ENCODE data around the gene MYO1E. TPM values are rescaled to one million over a fixed set of nuclear protein-coding genes. Genes with fewer than 3 reads are reported as not detected.
"Not testable (repeated sequence)": the region's sequence is repeated elsewhere in the genome, so short reads cannot be mapped to it uniquely, and the experiment has no call there.

MYO1E gene
- total RNA-seq, 5 donors from 2014 or later (not counting 1 experiment from before 2014, with no cell fraction given): 1.3 to 11.7 (median 4.3) TPM

DNA sequence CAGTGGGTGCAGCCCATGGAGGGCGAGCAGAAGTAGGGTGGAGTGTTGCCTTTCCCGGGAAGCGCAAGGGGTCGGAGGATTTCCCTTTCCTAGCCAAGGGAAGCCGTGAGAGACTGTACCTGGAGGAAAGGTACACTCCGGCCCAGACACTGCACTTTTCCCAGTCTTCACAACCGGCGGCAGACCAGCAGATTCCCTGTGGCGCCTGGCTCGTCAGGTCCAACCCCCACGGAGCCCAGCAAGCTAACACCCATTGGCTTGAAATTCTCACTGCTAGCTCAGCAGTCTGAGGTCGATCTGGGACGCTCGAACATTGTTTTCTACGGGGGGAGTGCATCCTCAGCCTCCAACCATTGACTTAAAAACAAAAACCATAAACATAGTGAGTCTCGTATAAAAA lies 241.2 kb downstream of the MYO1E start:
- Mint-ChIP-seq H3K9me3 (peaks cover 4 to 10% (median 7%) of the 10 kb centered on the region in 3 donors), H3K4me1 (no peaks in the 10 kb centered on the region), H3K27me3 (no peaks in the 10 kb centered on the region), H3K27ac (no peak overlapping the region), H3K36me3 (peaks cover 8% of the 10 kb centered on the region), H3K4me3 (no peak overlapping the region)
- POLR2A ChIA-PET: interaction anchor here in 1 of 2 donors (0.7 kb wide), 1 partner anchor 425 kb away, joined by 3 read pairs; no protein-coding TSS in a partner anchor
- Histone ChIP-seq H3K4me3 (ENCODE audit: control insufficient read depth in 1 of 2, extremely low read depth in 1 of 2, low read length in 1 of 2) (no peak overlapping the region), H3K27me3 (replicated peaks in 1 of 2; ENCODE audit: control insufficient read depth in 2 of 2, extremely low read depth in 1 of 2, insufficient read depth in 2 of 2, low read length in 1 of 2) (no peaks in the 10 kb centered on the region), H3K27ac (ENCODE audit: low read length) (no peak overlapping the region), H3K4me1 (ENCODE audit: control insufficient read depth in 1 of 2, extremely low read depth in 1 of 2, insufficient read depth in 2 of 2, low read length in 2 of 2) (no peaks in the 10 kb centered on the region), H3K9me3 (no peaks in the 10 kb centered on the region), H3K36me3 (ENCODE audit: control insufficient read depth in 2 of 2, extremely low read depth in 1 of 2, insufficient read depth in 1 of 2, low read length in 1 of 2) (no peaks in the 10 kb centered on the region)
- CTCF ChIA-PET: no interaction called here
- ATAC-seq (replicated peaks in 1 of 4) (no peak), DNase-seq (no peak)
- 100% methylated on average over 5 of the region's 16 CpGs for WGBS (ENCODE audit: insufficient coverage)

DNA sequence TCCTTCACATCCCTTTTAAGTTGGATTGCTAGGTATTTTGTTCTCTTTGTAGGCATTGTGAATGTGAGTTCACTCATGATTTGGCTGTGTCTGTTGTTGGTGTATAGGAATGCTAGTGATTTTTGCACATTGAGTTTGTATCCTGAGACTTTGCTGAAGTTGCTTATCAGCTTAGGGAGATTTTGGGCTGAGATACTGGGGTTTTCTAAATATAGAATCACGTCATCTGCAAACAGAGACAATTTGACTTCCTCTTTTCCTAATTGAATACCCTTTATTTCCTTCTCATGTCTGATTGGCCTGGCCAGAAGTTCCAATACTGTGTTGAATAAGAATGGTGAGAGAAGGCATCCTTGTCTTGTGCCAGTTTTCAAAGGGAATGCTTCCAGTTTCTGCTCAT lies 245.4 kb downstream of the MYO1E start:
- H3K4me1 ChIP-seq (ENCODE audit: control insufficient read depth in 1 of 2, extremely low read depth in 1 of 2, insufficient read depth in 2 of 2, low read length in 2 of 2); H3K4me3 ChIP-seq (ENCODE audit: control insufficient read depth in 1 of 2, extremely low read depth in 1 of 2, low read length in 1 of 2); H3K4me3 Mint-ChIP-seq; H3K36me3 ChIP-seq (ENCODE audit: control insufficient read depth in 2 of 2, extremely low read depth in 1 of 2, insufficient read depth in 1 of 2, low read length in 1 of 2); CTCF ChIA-PET; ATAC-seq (replicated peaks in 1 of 4); H3K4me1 Mint-ChIP-seq; H3K27me3 Mint-ChIP-seq; DNase-seq; H3K27ac Mint-ChIP-seq; H3K27me3 ChIP-seq (replicated peaks in 1 of 2; ENCODE audit: control insufficient read depth in 2 of 2, extremely low read depth in 1 of 2, insufficient read depth in 2 of 2, low read length in 1 of 2); H3K9me3 ChIP-seq; H3K36me3 Mint-ChIP-seq; POLR2A ChIA-PET; H3K27ac ChIP-seq (ENCODE audit: low read length): not testable (repeated sequence)
- H3K9me3 Mint-ChIP-seq: peaks cover 4 to 10% (median 7%) of the 10 kb centered on the region in 3 donors
- no CpG with 5 or more reads among the region's 1 CpG for WGBS (ENCODE audit: insufficient coverage)

DNA sequence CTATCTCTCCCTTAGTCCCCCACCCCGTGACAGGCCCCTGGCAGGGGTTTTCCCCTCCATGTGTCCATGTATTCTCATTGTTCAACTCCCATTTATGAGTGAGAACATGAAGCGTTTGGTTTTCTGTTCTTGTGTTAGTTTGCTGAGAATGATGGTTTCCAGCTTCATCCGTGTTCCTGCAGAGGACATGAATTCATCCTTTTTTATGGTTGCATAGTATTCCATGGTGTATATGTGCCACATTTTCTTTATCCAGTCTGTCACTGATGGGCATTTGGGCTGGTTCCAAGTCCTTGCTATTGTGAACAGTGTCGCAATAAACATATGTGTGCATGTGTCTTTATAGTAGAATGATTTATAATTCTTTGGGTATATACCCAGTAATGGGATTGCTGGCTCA lies 247.0 kb downstream of the MYO1E start:
- H3K27me3 ChIP-seq (replicated peaks in 1 of 2; ENCODE audit: control insufficient read depth in 2 of 2, extremely low read depth in 1 of 2, insufficient read depth in 2 of 2, low read length in 1 of 2); DNase-seq; H3K4me1 Mint-ChIP-seq; POLR2A ChIA-PET; H3K4me3 Mint-ChIP-seq; H3K27ac ChIP-seq (ENCODE audit: low read length); CTCF ChIA-PET; H3K36me3 ChIP-seq (ENCODE audit: control insufficient read depth in 2 of 2, extremely low read depth in 1 of 2, insufficient read depth in 1 of 2, low read length in 1 of 2); H3K27ac Mint-ChIP-seq; H3K4me1 ChIP-seq (ENCODE audit: control insufficient read depth in 1 of 2, extremely low read depth in 1 of 2, insufficient read depth in 2 of 2, low read length in 2 of 2); H3K36me3 Mint-ChIP-seq; H3K27me3 Mint-ChIP-seq; H3K9me3 ChIP-seq; ATAC-seq (replicated peaks in 1 of 4); H3K4me3 ChIP-seq (ENCODE audit: control insufficient read depth in 1 of 2, extremely low read depth in 1 of 2, low read length in 1 of 2): not testable (repeated sequence)
- peaks cover 4 to 10% (median 7%) of the 10 kb centered on the region in 3 donors for H3K9me3 Mint-ChIP-seq
- WGBS (ENCODE audit: insufficient coverage): no CpG with 5 or more reads among the region's 4 CpGs

DNA sequence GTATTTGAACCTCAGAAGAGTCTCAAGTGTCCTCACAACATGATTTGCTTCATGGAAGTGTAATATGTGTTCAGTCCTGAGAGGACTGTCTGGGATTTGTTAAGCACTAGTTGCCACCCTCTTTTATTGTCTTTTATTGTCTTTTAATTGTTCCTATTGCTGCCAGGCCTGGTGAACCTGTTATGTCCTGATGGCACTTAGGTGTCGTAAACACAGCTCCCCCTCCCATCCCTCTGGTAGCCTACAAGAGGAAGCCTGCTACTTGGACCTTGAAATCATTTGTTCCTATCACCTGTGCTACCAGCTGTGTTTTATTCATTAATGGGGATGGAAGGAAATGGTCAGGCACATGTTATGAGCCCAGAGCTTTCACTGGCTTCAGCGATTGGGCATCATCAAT lies 248.4 kb downstream of the MYO1E start:
- no peak for ATAC-seq (replicated peaks in 1 of 4)

DNA sequence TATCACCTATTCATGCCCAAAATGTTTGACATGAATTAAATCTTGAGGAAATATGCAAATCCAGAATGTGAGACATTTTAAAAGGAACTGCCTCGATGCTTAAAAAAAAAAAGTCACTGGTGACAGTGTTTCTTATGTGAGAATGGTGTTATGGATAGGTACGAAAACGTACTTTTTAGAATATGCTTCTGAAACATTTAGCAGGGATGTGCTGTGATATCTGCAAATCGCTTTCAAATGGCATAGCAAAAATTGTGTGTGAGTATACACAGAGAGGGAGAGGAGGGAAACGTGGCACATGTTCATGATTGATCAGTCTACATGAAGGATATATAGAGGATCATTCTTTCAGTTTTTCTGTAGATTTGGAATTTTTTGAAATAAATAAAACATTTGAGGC lies 251.7 kb downstream of the MYO1E start:
- 96% methylated on average over 5 of the region's 5 CpGs for WGBS (ENCODE audit: insufficient coverage)
- H3K27me3 ChIP-seq (replicated peaks in 1 of 2; ENCODE audit: control insufficient read depth in 2 of 2, extremely low read depth in 1 of 2, insufficient read depth in 2 of 2, low read length in 1 of 2): no peaks in the 10 kb centered on the region
- no peak overlapping the region for H3K4me3 ChIP-seq (ENCODE audit: control insufficient read depth in 1 of 2, extremely low read depth in 1 of 2, low read length in 1 of 2)
- ATAC-seq (replicated peaks in 1 of 4) (no peak), DNase-seq (no peak)
- Mint-ChIP-seq H3K9me3 (no peaks in the 10 kb centered on the region), H3K27me3 (no peaks in the 10 kb centered on the region), H3K4me3 (no peak overlapping the region), H3K4me1 (peaks cover 0 to 3% (median 0%) of the 10 kb centered on the region in 3 donors), H3K27ac (no peak overlapping the region), H3K36me3 (no peaks in the 10 kb centered on the region)
- no peaks in the 10 kb centered on the region for H3K9me3 ChIP-seq
- no peaks in the 10 kb centered on the region for H3K36me3 ChIP-seq (ENCODE audit: control insufficient read depth in 2 of 2, extremely low read depth in 1 of 2, insufficient read depth in 1 of 2, low read length in 1 of 2)
- ChIA-PET POLR2A (no interaction called here), CTCF (no interaction called here)
- H3K4me1 ChIP-seq (ENCODE audit: control insufficient read depth in 1 of 2, extremely low read depth in 1 of 2, insufficient read depth in 2 of 2, low read length in 2 of 2): no peaks in the 10 kb centered on the region
- no peak overlapping the region for H3K27ac ChIP-seq (ENCODE audit: low read length)

More for the DNA sequence above, 248.4 kb downstream of the MYO1E start:
- H3K27ac ChIP-seq (ENCODE audit: low read length): no peak overlapping the region
- H3K4me3 ChIP-seq (ENCODE audit: control insufficient read depth in 1 of 2, extremely low read depth in 1 of 2, low read length in 1 of 2): no peak overlapping the region
- H3K27ac Mint-ChIP-seq: no peak overlapping the region
- no peak for DNase-seq
- no peaks in the 10 kb centered on the region for H3K4me1 ChIP-seq (ENCODE audit: control insufficient read depth in 1 of 2, extremely low read depth in 1 of 2, insufficient read depth in 2 of 2, low read length in 2 of 2)
- ChIA-PET POLR2A (no interaction called here), CTCF (no interaction called here)
- no peaks in the 10 kb centered on the region for H3K9me3 Mint-ChIP-seq
- no peaks in the 10 kb centered on the region for H3K27me3 ChIP-seq (replicated peaks in 1 of 2; ENCODE audit: control insufficient read depth in 2 of 2, extremely low read depth in 1 of 2, insufficient read depth in 2 of 2, low read length in 1 of 2)
- H3K36me3 Mint-ChIP-seq: peaks cover 3% of the 10 kb centered on the region
- no peak overlapping the region for H3K4me3 Mint-ChIP-seq
- H3K4me1 Mint-ChIP-seq: peaks cover 0 to 3% (median 0%) of the 10 kb centered on the region in 3 donors
- no peaks in the 10 kb centered on the region for H3K27me3 Mint-ChIP-seq
- no peaks in the 10 kb centered on the region for H3K36me3 ChIP-seq (ENCODE audit: control insufficient read depth in 2 of 2, extremely low read depth in 1 of 2, insufficient read depth in 1 of 2, low read length in 1 of 2)
- H3K9me3 ChIP-seq: no peaks in the 10 kb centered on the region
- WGBS (ENCODE audit: insufficient coverage): 100% methylated on average over 2 of the region's 2 CpGs

DNA sequence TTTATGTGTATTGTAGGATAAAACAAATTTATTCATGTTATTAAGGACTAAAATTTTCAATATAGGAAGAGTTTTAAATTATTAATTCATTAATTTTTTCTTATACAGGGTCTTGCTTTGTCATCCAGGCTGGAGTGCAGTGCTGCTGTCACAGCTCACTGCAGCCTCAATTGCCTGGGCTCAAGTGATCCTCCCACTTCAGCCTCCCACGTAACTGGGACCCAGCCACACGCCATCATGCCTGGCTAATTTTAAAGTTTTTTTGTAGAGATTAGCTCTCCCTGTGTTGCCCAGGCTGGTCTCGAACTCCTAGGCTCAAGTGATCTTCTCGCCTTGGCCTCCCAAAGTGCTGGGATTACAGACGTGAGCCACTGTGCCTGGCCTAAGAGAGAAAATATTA lies 253.0 kb downstream of the MYO1E start:
- Mint-ChIP-seq H3K4me3 (no peak overlapping the region), H3K9me3 (no peaks in the 10 kb centered on the region), H3K36me3 (no peaks in the 10 kb centered on the region), H3K27ac (no peak overlapping the region), H3K4me1 (peaks cover 0 to 3% (median 0%) of the 10 kb centered on the region in 3 donors), H3K27me3 (no peaks in the 10 kb centered on the region)
- DNase-seq (no peak), ATAC-seq (replicated peaks in 1 of 4) (no peak)
- Histone ChIP-seq H3K36me3 (ENCODE audit: control insufficient read depth in 2 of 2, extremely low read depth in 1 of 2, insufficient read depth in 1 of 2, low read length in 1 of 2) (no peaks in the 10 kb centered on the region), H3K27ac (ENCODE audit: low read length) (no peak overlapping the region), H3K27me3 (replicated peaks in 1 of 2; ENCODE audit: control insufficient read depth in 2 of 2, extremely low read depth in 1 of 2, insufficient read depth in 2 of 2, low read length in 1 of 2) (no peaks in the 10 kb centered on the region), H3K4me1 (ENCODE audit: control insufficient read depth in 1 of 2, extremely low read depth in 1 of 2, insufficient read depth in 2 of 2, low read length in 2 of 2) (no peaks in the 10 kb centered on the region), H3K4me3 (ENCODE audit: control insufficient read depth in 1 of 2, extremely low read depth in 1 of 2, low read length in 1 of 2) (no peak overlapping the region), H3K9me3 (no peaks in the 10 kb centered on the region)
- ChIA-PET POLR2A (no interaction called here), CTCF (no interaction called here)
- WGBS (ENCODE audit: insufficient coverage): 100% methylated on average over 3 of the region's 5 CpGs

DNA sequence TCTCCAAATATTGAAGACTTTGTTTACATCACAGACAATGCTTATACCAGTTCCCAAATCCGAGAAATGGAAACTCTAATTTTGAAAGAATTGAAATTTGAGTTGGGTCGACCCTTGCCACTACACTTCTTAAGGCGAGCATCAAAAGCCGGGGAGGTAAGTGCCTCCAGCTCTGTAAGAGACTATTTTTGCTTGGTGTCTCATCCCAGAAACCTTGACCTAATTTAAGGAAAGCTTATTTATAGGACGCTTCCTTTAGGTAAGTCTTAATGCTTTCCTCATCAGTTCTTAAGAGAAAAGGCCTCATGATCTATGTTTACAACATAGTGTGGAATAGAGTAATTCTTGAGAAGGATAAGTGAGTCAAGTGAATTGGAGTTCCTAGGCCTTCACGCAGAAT lies 255.9 kb downstream of the MYO1E start:
- Histone ChIP-seq H3K4me3 (ENCODE audit: control insufficient read depth in 1 of 2, extremely low read depth in 1 of 2, low read length in 1 of 2) (no peak overlapping the region), H3K27ac (ENCODE audit: low read length) (no peak overlapping the region), H3K36me3 (ENCODE audit: control insufficient read depth in 2 of 2, extremely low read depth in 1 of 2, insufficient read depth in 1 of 2, low read length in 1 of 2) (no peaks in the 10 kb centered on the region), H3K4me1 (ENCODE audit: control insufficient read depth in 1 of 2, extremely low read depth in 1 of 2, insufficient read depth in 2 of 2, low read length in 2 of 2) (no peaks in the 10 kb centered on the region), H3K27me3 (replicated peaks in 1 of 2; ENCODE audit: control insufficient read depth in 2 of 2, extremely low read depth in 1 of 2, insufficient read depth in 2 of 2, low read length in 1 of 2) (no peaks in the 10 kb centered on the region), H3K9me3 (no peaks in the 10 kb centered on the region)
- H3K27ac Mint-ChIP-seq: no peak overlapping the region
- ChIA-PET POLR2A (no interaction called here), CTCF (no interaction called here)
- H3K4me1 Mint-ChIP-seq: peaks cover 0 to 3% (median 0%) of the 10 kb centered on the region in 3 donors
- H3K36me3 Mint-ChIP-seq: no peaks in the 10 kb centered on the region
- no peak overlapping the region for H3K4me3 Mint-ChIP-seq
- no CpG with 5 or more reads among the region's 6 CpGs for WGBS (ENCODE audit: insufficient coverage)
- no peaks in the 10 kb centered on the region for H3K9me3 Mint-ChIP-seq
- no peaks in the 10 kb centered on the region for H3K27me3 Mint-ChIP-seq
- no peak for ATAC-seq (replicated peaks in 1 of 4)
- DNase-seq: no peak
